Left lung (tissue), 10 donors: ENCODE measurements around the gene VSIR. TPM values are rescaled to one million over a fixed set of nuclear protein-coding genes. Genes with fewer than 3 reads are reported as not detected.

Experiments
- ATAC-seq: fragments of 200-7000 bp; cut with Tn5 transposase; one replicate; pipeline ENCODE4 v1.9.1; 2020; ENCODE audit warnings: moderate library complexity
- DNase-seq, 4 donors: peaks; one replicate each; pipeline ENCODE4 v3.0.0-alpha.2; 2013 to 2020
- H3K27ac ChIP-seq, 2 donors: fragments of 200-600 bp; sonication (generic) in 1 of 2; one replicate each; pipeline versions ENCODE4 v1.5.0 to v1.8.0; 2020 to 2021
- H3K27me3 ChIP-seq, 2 donors: fragments of 200-600 bp; sonication (generic) in 1 of 2; one replicate each; pipeline versions ENCODE4 v1.5.0 to v1.8.0; 2020 to 2021
- H3K36me3 ChIP-seq, 2 donors: fragments of 200-600 bp; sonication (generic) in 1 of 2; one replicate each; pipeline versions ENCODE4 v1.5.0 to v1.8.0; 2020 to 2021
- H3K4me1 ChIP-seq, 2 donors: fragments of 200-600 bp; one replicate each; pipeline ENCODE4 v1.8.0; 2021
- H3K4me3 ChIP-seq, 2 donors: fragments of 200-600 bp; sonication (generic) in 1 of 2; one replicate each; pipeline versions ENCODE4 v1.5.0 to v1.8.0; 2020 to 2021; ENCODE audit warnings: mild to moderate bottlenecking in 1 of 2
- H3K9me3 ChIP-seq, 2 donors: fragments of 200-600 bp; sonication (generic) in 1 of 2; one replicate each; pipeline versions ENCODE4 v1.5.0 to v1.8.0; 2020 to 2021
- intact Hi-C, 2 donors: fragments of 100-400 bp; cut with DNase I; formaldehyde crosslinking; loops; one replicate each; pipeline versions ENCODE4 v1.11.2 to v1.14.2; 2022
- polyA plus RNA-seq, 6 donors: library from polyadenylated mRNA; unstranded; fragments of 120-200 nt; gene quantifications; one replicate each; pipeline ENCODE4 v1.2.1, GENCODE V29; 2013; ENCODE audit not compliant: insufficient read length in 6 of 6
- total RNA-seq, 2 donors: library from RNA; stranded (reverse); fragmentation: NEBNext Ultra II Directional; extraction: Animal tissue kit (Norgen Biotek cat#: 25700); gene quantifications; one replicate each; pipeline ENCODE4 v1.2.1, GENCODE V29; 2021
- TF ChIP-seq, protein P1 (sequence below), 2 donors: fragments of 200-600 bp; sonication (generic) in 1 of 2; IDR thresholded peaks; one replicate each; pipeline versions ENCODE4 v1.5.0 to v1.8.0; 2021; ENCODE audit warnings: antibody characterized with exemption in 2 of 2
- donor health status: DM: no; HTN: yes; CAD: no.
- donor health status: DM: no; HTN: no; CAD: no.

Gene VSIR
- total and polyA plus RNA-seq, 8 donors: 29.9 to 133 (median 37.2) TPM

GRCh38 chr10:71799112-71799511, 25.8 kb upstream of the VSIR start:
- TF ChIP-seq, protein P1, sequence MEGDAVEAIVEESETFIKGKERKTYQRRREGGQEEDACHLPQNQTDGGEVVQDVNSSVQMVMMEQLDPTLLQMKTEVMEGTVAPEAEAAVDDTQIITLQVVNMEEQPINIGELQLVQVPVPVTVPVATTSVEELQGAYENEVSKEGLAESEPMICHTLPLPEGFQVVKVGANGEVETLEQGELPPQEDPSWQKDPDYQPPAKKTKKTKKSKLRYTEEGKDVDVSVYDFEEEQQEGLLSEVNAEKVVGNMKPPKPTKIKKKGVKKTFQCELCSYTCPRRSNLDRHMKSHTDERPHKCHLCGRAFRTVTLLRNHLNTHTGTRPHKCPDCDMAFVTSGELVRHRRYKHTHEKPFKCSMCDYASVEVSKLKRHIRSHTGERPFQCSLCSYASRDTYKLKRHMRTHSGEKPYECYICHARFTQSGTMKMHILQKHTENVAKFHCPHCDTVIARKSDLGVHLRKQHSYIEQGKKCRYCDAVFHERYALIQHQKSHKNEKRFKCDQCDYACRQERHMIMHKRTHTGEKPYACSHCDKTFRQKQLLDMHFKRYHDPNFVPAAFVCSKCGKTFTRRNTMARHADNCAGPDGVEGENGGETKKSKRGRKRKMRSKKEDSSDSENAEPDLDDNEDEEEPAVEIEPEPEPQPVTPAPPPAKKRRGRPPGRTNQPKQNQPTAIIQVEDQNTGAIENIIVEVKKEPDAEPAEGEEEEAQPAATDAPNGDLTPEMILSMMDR (IDR thresholded peaks at IDR 0.05): no peak
- H3K36me3 ChIP-seq: no peaks in the 10 kb centered on the region
- no peaks in the 10 kb centered on the region for H3K9me3 ChIP-seq
- intact Hi-C loops: no loop called here
- H3K4me3 ChIP-seq: no peak overlapping the region
- ATAC-seq (no peak), DNase-seq (no peak)
- H3K27me3 ChIP-seq: no peaks in the 10 kb centered on the region
- peaks cover 0 to 21% of the 10 kb centered on the region in 2 donors for H3K4me1 ChIP-seq
- no peak overlapping the region for H3K27ac ChIP-seq

DNA sequence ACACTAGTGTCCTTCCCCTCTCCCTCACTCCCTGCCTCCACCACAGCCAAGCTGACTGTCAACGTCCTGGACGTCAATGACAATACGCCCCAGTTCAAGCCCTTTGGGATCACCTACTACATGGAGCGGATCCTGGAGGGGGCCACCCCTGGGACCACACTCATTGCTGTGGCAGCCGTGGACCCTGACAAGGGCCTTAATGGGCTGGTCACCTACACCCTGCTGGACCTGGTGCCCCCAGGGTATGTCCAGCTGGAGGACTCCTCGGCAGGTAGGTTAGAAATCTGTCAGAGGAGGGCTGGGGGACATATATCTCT, 24.9 kb upstream of the VSIR start:
- TF ChIP-seq, protein P1 (IDR thresholded peaks at IDR 0.05): no peak
- no peak for DNase-seq
- Histone ChIP-seq H3K27me3 (no peaks in the 10 kb centered on the region), H3K4me3 (no peak overlapping the region), H3K27ac (no peak overlapping the region), H3K9me3 (no peaks in the 10 kb centered on the region), H3K36me3 (no peaks in the 10 kb centered on the region), H3K4me1 (peaks cover 0 to 18% of the 10 kb centered on the region in 2 donors)
- no peak for ATAC-seq
- intact Hi-C loops: no loop called here

DNA sequence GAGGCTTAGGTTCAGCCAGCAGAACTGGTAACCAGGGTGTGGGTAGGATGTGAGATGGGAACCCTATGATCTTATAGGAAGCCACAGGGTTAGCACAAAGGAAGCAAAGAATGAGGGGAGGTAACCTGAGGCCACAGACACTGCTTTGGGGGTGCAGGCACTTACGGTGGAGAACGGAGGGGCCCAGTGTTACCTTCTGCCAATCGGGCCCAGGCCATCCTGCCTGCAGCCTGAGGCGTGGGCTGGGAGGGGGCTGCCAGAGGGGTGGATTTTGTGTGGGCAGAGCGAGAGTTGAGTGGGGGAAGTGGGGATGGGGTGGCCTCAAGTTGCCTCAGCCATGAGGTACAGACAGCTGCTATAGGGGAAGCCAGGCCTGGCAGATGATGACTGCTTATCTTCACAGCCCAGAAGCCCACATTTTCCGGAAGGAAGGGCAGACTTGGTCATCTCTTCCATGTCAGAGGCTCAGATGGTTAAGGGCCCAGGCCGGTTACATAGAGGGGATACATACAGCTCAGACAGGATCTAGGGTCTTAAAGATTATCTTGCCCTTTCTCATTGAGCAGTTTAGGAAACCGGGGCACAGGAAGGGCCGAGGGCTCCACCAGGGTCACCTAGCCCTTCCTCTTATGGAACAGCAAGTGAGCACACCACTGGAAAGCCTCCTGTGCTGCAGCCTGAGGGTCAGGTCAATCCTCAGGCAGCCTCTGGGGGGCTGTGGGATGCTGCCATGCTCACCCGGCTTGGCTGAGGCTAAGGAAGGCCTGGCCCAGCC, 24.4 kb upstream of the VSIR start:
- intact Hi-C loops: no loop called here
- Histone ChIP-seq H3K4me1 (peaks cover 0 to 18% of the 10 kb centered on the region in 2 donors), H3K27me3 (no peaks in the 10 kb centered on the region), H3K4me3 (no peak overlapping the region), H3K27ac (no peak overlapping the region), H3K9me3 (no peaks in the 10 kb centered on the region), H3K36me3 (no peaks in the 10 kb centered on the region)
- TF ChIP-seq, protein P1 (IDR thresholded peaks at IDR 0.05): no peak
- ATAC-seq (peak; percentile 30), DNase-seq (no peak)

- TF ChIP-seq, protein P1 (IDR thresholded peaks at IDR 0.05): no peak
- intact Hi-C loops: no loop called here
- no peaks in the 10 kb centered on the region for H3K9me3 ChIP-seq
- peaks cover 0 to 16% of the 10 kb centered on the region in 2 donors for H3K4me1 ChIP-seq
- H3K4me3 ChIP-seq: no peak overlapping the region
- ATAC-seq: no peak
- H3K27me3 ChIP-seq: no peaks in the 10 kb centered on the region
- DNase-seq: no peak
- H3K36me3 ChIP-seq: no peaks in the 10 kb centered on the region
- H3K27ac ChIP-seq: no peak overlapping the region
Observed at GRCh38 chr10:71796749-71797405, 23.6 kb upstream of the VSIR start.

DNA sequence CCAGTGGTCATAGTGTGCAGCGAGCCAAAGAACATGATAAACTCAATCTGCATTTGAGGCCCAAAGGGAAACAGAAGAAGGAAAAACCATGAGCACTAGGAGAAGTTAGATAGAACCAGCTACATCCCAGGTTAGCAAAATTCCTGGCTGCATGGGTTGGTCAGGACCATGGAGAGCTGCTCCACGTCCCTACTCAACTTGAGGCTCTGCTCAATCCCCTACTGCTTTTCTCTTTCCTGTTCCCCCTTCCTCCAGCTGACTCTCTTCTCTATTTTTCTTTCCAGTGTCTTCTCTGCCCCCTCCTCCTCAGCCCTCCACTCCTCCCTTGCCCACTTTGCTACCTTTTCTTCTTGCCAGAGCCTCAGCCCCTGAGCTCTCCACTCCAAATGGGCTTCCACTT, 21.9 kb upstream of the VSIR start:
- intact Hi-C loops: no loop called here
- Histone ChIP-seq H3K27me3 (no peaks in the 10 kb centered on the region), H3K9me3 (no peaks in the 10 kb centered on the region), H3K27ac (no peak overlapping the region), H3K36me3 (no peaks in the 10 kb centered on the region), H3K4me3 (no peak overlapping the region), H3K4me1 (peaks cover 0 to 9% of the 10 kb centered on the region in 2 donors)
- TF ChIP-seq, protein P1 (IDR thresholded peaks at IDR 0.05): no peak
- DNase-seq (peak in 2 of 4 donors; percentile 31 to 59), ATAC-seq (peak; percentile 71)
